Erythroblast (primary cell): ENCODE measurements around the gene GOLGA1.
"Not testable (repeated sequence)": the region's sequence is repeated elsewhere in the genome, so short reads cannot be mapped to it uniquely, and the experiment has no call there.

Experiments used
- GATA1 ChIP-seq: IDR thresholded peaks from 2 replicates; pipeline ENCODE4 v1.6.1; 2011; ENCODE audit warnings: low read depth, mild to moderate bottlenecking, control low read depth, low read length, moderate library complexity
- POLR2A ChIP-seq: IDR thresholded peaks from 2 replicates; pipeline ENCODE4 v1.6.1; 2011; ENCODE audit warnings: mild to moderate bottlenecking, low read length

GRCh38 chr9:124846467-124846866, 94.4 kb downstream of the GOLGA1 start:
- not testable (repeated sequence) for TF ChIP-seq POLR2A, GATA1
